NCI-H2171 treated with DMSO at 0.1 percent for 48 hours (cell line): ENCODE results near the gene LTK.

Experiments
- DNase-seq: peaks from one replicate; lab custom pipeline; 2025; lab: John Stamatoyannopoulos, UW

Gene LTK

DNA sequence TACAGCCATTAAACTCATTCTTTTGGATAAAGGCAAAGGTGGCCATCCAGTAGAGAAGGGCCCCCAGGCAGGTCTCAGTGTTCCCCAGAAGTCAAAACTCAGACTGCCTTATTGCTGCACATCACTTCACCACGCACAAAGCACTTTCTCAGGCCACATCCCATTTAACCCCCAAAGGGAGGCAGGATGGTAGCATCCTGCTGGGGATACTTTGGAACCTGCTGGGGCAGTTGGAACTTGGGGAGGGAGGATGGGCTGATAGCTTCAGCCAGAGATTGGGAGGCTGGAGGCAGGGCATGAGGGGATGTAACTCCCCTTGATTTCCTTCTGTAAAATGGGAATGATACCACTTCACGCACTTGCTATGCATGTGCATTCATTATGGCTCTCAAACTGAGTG is 15.0 kb downstream of the LTK start:
- DNase-seq, result no peak

GRCh38 chr15:41495736-41496599 is 17.7 kb downstream of the LTK start:
- DNase-seq, result no peak

GRCh38 chr15:41494922-41495735 is 18.5 kb downstream of the LTK start:
- no peak for DNase-seq

DNA sequence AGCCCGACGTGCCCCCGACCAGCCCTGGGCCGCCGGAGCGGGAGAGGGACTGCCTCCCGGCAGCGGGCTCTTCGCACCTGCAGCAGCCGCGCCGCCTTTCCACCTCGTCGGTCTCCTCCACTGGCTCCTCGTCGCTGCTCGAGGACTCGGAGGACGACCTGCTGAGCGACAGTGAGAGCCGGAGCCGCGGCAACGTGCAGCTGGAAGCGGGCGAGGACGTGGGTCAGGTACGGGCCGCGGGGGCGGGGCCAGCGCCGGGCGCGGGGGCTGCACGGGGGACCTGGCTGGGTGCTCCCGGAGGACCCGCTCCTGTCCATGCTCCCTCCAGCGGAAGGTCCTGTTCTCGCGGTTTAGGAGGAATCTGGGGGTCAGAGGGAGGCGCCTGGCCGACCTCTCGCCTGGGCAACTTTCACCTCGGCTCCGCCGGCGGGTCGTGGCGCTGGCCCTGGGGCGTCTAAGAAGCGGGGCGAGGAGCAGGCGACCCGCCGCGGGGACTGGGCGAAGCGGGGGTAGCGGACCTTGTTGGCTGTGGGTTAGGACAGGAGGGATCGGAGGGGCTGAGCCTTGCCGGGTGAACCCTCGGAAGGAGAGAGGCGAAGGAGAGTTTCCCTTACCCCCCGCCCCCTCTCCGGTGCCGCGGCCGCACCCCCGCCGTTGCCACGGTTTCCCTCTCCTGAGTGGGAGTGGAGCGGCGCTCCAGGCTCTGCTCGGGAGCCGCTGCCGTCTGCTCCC is 19.3 kb downstream of the LTK start:
- DNase-seq, result peak; percentile 46

DNA sequence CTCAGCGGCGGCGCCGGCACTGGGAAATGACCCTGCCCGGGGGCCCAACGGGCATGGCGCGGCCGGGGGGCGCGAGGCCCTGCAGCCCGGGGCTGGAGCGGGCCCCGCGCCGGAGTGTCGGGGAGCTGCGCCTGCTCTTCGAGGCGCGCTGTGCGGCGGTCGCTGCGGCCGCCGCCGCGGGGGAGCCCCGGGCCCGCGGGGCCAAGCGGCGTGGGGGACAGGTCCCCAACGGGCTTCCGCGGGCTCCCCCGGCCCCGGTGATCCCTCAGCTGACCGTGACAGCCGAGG is 19.8 kb downstream of the LTK start:
- DNase-seq, result no peak

- peak; percentile 86 for DNase-seq
These were observed 20.3 kb downstream of the LTK start, which contains the start of gene ITPKA for GRCh38 chr15:41493205-41493901. Gene ITPKA (plus strand): TSS chr15:41493874. CDS start chr15:41493928, 54 bp downstream.

- DNase-seq, result no peak
These were observed 20.9 kb downstream of the LTK start for GRCh38 chr15:41492597-41493204.

- no peak for DNase-seq
These were observed 21.7 kb downstream of the LTK start for GRCh38 chr15:41491889-41492288.

DNA sequence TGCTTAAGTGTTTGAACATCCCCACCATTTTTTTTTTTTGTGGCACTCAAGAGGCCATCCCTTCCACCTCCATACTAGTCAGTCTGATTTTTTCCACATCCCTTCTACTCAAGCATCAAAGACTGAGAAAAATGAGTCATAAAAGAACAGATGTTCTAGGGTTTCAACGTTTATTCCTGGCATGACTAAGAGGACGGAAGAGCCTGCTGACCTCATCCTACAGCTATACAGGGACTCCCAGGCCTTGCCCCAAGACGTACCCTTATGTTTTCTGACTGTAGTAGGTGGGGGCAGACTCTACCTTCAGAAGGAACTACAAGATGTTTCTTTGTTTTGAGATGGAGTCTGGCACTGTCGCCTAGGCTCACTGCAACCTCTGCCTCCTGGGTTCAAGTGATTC is 23.3 kb downstream of the LTK start:
- peak; percentile 25 for DNase-seq

DNA sequence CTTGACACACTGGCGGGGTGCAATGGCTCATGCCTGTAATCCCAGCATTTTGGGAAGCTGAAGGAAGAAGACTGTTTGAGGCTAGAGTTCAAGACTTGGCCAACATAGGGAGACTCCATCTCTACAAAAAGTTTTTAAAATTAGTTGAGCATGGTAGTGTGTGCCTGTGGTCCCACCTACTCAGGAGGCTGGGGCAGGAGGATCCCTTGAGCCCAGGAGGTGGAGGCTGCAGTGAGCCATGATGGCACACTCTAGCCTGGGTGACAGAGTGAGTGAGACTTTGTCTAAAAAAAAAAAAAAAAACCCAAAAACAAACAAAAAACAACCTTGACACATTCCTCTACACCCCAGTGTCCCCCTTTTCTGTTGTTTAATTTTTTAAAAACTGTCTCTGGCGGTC is 24.0 kb downstream of the LTK start:
- DNase-seq, result no peak

DNA sequence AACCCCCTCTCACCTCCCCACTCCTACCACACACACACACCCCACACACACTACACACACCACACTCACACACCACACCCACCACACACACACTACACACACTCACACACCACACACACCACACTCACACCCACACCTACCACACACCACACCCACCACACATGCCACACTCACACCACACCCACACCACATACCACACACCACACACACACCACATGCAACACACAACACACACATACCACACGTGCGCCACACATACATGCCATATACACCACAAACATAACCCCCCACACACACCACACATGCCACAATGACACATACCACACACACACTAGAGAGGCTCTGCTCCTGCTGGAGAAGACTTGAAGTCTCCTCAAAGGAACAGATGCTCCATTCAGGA is 25.8 kb downstream of the LTK start:
- no peak for DNase-seq

DNA sequence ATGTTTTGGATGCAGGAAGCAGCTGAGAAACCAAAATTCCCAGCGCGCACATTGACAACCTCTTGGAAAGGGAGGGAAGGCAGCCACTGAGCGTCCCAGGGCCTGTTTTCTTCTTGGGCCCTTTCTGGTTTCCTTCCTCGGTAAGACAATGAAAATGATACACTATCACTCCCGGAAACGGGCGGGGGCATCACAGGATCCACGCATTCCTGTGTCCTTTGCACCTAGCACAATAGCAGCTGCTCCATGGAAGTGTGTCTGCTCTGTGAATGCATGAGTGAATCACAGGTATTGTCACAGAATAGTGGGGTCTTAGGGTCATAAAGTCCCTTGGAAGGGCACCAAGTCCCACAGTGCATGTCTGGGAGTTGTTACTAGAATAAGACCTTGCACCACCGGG is 26.2 kb downstream of the LTK start:
- DNase-seq, result no peak

DNA sequence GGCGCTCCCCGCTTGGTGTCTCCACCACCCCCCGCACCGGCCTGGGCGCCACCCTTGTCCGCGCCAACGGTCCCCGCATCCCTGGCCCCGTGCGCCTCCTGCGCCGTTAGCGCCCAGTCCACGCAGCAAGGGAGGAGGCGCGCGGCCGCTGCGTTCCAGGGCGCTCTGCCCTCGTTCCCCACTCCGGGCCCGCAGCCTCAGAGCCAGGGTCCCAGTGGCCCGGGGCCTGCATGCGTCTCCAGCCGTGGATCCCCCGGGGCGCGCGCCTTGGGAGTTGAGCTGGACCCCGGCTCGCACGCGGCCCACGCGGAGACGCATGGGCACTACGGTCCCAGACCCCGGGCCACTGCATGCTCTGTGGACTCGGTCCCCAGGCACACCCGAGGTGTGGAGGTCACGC is 27.3 kb downstream of the LTK start:
- DNase-seq, result no peak

GRCh38 chr15:41484937-41485625 is 28.5 kb downstream of the LTK start:
- DNase-seq, result no peak

- no peak for DNase-seq
These were observed 30.1 kb downstream of the LTK start for GRCh38 chr15:41483519-41483918.

DNA sequence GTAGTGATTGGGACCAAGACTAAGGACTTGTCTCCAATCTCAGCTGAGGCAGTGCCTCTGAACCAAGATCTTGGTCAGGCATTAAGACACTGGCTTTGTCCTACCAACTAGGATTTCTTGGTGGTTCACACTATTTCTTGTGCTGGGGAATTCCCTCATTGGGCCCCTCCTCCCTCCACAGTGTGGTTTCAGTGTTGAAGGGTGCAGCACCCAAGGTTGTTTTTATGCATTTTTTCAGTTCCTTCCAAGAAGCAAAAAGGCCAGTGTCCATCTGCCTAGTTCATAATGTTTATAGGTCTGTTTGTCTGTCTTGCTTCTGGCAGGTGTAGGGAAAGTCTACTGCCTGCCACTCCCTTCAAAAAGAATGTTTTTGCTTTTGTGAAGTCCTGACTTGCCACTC is 30.5 kb downstream of the LTK start:
- DNase-seq, result no peak

GRCh38 chr15:41482110-41482877 is 31.3 kb downstream of the LTK start:
- no peak for DNase-seq

- no peak for DNase-seq
These were observed 33.1 kb downstream of the LTK start for GRCh38 chr15:41480396-41481140.

DNA sequence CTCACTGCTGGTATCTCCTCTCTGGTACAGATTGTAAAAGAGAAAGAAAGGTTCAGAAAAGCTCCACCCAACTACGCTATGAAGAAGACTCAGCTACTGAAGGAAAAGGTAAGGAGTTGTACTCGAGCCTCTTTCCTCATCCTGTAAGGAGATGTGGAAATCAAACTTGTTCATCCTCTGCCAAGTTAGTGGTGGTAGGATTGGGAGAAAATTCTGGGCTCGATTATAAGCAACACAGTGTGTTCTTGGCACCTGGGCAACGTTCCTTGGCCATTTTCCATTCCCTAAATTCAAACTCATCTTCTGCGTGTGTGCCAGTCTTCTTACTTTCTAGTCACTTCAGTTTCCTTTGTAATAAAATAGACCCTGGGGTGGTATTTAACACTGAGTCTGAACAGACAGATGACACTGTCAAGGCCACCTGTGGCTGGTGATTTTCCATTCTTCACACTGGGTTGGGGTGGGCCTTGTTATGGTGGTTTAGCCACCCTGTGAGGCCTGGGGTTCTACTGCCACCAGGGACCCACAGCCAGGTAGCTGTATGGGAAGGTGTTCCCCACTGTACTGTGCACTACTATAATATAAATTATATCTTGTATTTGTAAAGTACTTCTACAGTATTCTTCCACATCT is 37.1 kb downstream of the LTK start:
- DNase-seq, result no peak
